Lower leg skin (tissue), 3 donors: Measurements from ENCODE around the gene PCDHGB2.

ENCODE experiments used
- CTCF ChIP-seq, 3 donors: fragments of 450-650 bp; IDR thresholded peaks; one replicate each; pipeline ENCODE4 v1.5.1; 2016; ENCODE audit warnings: antibody characterized with exemption in 3 of 3, mild to moderate bottlenecking in 3 of 3, moderate library complexity in 2 of 3
- POLR2A ChIP-seq, 2 donors: fragments of 450-650 bp; IDR thresholded peaks; one replicate each; pipeline ENCODE4 v1.6.1; 2016 to 2017; ENCODE audit warnings: antibody characterized with exemption in 2 of 2, mild to moderate bottlenecking in 1 of 2, moderate library complexity in 1 of 2

- TF ChIP-seq CTCF (IDR thresholded peaks at IDR 0.05), result no peak
- TF ChIP-seq POLR2A (IDR thresholded peaks at IDR 0.05), result no peak
These were observed 4.8 kb upstream of the PCDHGB2 start, which contains the start of gene PCDHGA4 for GRCh38 chr5:141354900-141355469.
